ENCODE measurements around the gene SSR1.
"Not testable (repeated sequence)": the region's sequence is repeated elsewhere in the genome, so short reads cannot be mapped to it uniquely, and the experiment has no call there.

SSR1 gene

DNA sequence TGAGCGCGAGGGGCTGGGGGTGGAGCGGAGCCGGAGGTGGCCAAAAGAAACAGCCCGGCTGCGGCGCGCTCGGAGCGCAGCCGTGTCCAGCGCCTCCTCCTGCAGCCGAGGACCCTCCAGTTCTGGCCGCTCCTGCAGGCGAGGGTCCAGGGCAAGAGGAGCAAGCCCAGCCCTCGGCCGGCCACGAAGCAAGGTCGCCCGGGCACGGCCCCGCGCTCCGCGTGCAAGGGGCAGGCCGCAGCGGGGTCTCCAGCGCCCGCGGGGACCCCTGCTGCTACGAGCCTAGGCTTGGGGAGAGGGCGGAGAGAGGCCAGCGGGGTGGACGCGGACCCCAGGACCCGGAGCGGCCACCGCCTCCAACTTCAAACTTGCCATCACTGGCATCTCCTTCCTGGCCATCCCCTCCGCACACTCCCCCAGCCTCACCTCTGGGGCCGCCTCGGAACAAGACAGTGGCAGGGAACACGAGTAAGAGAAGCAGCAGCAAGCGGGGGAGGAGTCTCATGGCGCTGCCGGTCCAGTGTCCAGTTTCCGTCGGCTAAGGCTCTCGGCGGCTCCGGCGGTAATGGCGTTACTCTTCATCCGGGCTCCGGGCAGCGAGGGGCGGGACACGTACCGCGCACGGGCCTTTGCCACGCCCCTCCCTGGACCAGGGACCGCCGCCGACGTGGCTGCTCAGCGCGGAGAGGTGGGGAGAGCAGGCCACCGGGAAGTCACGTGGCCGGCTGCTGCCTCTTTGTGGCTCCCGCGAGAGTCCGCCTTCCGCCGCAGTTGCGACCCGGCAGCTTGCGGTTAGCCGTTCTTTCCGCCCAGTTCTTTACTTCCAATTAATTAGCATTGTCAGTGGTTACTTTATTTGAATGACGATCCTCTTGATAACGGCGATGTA, at the start of gene SSR1:
SSR1 (minus strand) TSS at position 584 of the 889 bp plus-strand sequence; CDS start at position 505, 79 bp downstream.
- DNase-seq (ENCODE audit: extremely low spot score, insufficient read length, low read depth) (peak; percentile 99), FAIRE-seq (peak; percentile 93)

- FAIRE-seq; DNase-seq (ENCODE audit: extremely low spot score, insufficient read length, low read depth): not testable (repeated sequence)
These were observed 38.9 kb upstream of the SSR1 start for GRCh38 chr6:7351916-7352315.

GRCh38 chr6:7350591-7350990, 37.6 kb upstream of the SSR1 start:
- FAIRE-seq; DNase-seq (ENCODE audit: extremely low spot score, insufficient read length, low read depth): not testable (repeated sequence)

DNA sequence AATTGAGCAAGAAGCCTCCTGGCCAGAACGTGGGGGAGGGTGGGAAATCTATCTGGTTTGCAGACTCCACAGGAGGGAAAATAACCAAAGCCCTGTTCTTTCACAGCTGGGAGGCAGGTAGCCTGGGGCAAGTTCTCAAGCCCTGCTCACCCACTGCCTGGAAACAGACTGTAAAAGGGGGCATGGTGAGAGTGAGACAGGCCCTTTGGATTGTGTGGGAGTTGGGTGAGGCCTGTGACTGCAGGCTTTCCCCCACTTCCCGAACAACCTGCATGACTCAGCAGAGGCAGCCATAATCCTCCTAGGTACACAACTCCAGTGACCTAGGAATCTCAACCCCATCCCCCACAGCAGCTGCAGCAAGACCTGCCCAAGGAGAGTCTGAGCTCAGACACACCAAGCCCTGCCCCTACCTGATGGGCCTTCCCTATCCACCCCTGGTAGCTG, 34.6 kb upstream of the SSR1 start:
- not testable (repeated sequence) for FAIRE-seq; DNase-seq (ENCODE audit: extremely low spot score, insufficient read length, low read depth)

- not testable (repeated sequence) for DNase-seq (ENCODE audit: extremely low spot score, insufficient read length, low read depth); FAIRE-seq
These were observed 31.9 kb upstream of the SSR1 start for GRCh38 chr6:7344773-7345450.

DNA sequence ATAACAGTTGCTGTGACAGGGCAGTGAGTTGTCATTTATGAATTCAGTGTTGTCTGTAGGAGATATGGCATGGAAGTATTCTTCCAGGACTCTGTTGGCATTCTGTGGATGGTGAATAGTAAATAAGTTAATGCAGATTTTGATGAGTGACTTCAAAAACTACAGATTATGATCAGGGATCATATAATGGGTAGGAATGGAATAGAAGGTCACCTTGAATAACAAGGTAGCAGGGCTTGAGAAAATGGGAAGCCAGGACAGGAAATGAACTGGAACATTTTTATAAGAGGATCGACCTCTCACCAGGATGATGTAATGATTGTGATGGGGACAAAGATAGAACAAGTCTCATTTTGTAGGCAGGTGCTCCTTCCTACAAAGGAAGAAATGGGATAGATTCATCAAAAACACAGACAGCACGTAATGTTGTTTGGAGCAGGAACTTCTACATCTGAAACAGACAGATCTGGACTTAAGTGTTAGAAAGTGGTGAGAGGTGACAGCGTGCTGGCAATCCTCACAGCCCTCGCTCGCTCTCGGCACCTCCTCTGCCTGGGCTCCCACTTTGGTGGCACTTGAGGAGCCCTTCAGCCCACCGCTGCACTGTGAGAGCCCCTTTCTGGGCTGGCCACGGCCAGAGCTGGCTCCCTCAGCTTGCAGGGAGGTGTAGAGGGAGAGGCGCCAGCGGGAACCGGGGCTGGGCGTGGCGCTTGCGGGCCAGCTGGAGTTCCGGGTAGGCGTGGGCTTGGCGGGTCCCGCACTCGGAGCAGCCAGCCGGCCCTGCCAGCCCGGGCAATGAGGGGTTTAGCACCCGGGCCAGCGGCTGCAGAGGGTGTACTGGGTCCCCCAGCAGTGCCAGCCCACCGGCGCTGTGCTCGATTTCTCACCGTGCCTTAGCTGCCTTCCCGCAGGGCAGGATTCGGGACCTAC, 30.8 kb upstream of the SSR1 start:
- DNase-seq (ENCODE audit: extremely low spot score, insufficient read length, low read depth): no peak
- FAIRE-seq: no peak

GRCh38 chr6:7341989-7342742, 29.2 kb upstream of the SSR1 start:
- DNase-seq (ENCODE audit: extremely low spot score, insufficient read length, low read depth) (peak; percentile 7), FAIRE-seq (no peak)

DNA sequence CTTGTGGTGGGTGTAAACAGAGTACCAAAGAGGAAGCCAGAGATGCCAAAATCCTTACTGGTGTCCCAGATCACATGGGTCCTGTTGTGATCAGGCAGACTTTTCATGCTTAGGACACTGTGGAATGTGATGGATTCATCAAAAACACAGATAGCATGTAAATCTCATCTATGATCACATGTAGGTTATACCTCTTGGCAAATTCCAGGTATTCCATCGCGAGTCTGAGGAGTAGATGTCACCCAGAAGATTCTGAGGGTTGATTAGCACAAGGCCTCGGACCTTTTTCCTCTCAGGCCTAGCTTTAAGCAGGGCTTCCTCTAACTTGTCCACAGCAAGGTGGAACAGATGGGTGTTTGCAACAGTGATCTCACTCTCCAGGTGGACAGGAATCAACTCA, 28.3 kb upstream of the SSR1 start:
- FAIRE-seq (no peak), DNase-seq (ENCODE audit: extremely low spot score, insufficient read length, low read depth) (no peak)

DNA sequence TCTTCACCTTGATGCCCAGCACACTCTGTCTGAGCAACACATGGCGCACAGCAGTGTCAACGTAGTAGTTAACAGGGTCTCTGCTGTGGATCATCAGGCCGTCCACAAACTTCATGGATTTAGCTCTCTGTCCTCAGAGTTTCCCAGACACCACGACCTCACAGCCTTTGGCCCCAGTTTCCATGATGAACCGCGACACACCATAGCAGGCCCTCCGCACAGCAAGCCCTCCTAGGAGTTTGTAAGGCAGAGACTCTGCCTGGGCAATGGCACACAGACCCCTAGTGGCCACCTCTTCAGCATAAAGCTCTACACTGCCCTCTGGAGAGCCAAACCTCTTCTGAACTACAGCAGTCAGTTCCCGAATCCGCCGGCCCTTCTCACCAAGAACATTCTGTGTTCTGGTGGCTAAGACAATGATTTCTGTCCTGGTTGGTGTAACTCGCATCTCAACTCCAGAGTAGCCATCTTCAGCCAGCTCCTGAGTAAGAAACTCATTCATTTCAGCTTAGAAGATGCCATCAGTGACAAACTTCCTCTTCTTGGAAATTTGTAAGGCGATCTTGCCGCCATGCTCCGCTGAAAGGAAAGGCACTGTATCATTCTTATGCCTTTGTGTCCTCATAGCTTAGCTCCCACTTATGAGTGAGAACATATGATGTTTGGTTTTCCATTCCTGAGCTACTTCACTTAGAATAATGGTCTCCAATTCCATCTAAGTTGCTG, 26.2 kb upstream of the SSR1 start:
- DNase-seq (ENCODE audit: extremely low spot score, insufficient read length, low read depth); FAIRE-seq: not testable (repeated sequence)

GRCh38 chr6:7338031-7338430, 25.0 kb upstream of the SSR1 start:
- FAIRE-seq (no peak), DNase-seq (ENCODE audit: extremely low spot score, insufficient read length, low read depth) (no peak)

DNA sequence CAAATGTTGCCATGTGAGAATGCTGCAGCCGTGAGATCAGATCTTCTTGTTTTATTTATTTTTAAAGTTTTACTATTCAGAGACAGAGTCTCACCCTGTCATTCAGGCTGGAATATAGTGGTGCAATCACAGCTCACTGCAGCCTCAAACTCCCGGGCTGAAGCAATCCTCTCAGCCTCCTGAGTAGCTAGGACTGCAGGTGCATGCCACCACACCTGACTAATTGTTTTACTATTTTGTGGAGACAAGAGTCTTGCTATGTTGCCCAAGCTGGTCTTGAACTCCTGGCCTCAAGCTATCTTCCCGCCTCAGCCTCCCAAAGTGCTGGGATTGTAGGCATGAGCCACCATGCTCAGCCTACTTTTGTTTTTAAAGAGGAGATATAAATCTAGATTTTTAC, 22.5 kb upstream of the SSR1 start:
- DNase-seq (ENCODE audit: extremely low spot score, insufficient read length, low read depth): no peak
- FAIRE-seq: no peak

- DNase-seq (ENCODE audit: extremely low spot score, insufficient read length, low read depth) (no peak), FAIRE-seq (no peak)
These were observed 21.7 kb upstream of the SSR1 start for GRCh38 chr6:7334685-7335084.

DNA sequence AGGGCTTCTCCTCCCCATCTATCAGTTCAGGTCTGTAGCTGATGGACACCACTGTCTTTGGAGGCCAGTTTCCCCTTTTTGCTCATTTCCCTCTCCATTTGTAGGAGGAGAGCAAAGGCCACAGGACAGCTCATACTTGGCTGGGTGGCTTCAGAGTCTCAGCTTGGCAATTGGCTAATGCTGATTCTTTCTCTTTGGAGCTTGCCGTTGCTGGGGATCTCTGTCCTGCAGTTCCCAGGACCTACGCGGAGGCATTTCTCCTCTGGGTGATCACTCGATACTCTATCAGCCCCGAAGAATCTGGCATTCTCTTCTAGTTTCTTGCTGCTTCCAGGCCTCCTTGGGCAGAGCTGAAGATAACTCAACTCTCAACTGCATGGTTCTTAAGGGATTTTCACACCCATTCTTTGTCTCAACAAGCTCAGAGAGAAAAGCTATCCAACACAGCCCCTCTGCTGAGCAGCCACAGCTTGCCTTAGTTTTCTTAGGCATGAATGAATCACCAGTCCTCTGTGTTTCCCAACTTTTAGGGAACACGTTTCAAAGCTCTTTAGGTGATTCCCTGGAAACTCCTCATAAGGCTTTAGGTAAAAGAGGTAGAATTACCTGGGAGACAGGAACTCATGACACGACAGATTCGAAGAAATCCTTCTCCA, 19.2 kb upstream of the SSR1 start:
- FAIRE-seq (no peak), DNase-seq (ENCODE audit: extremely low spot score, insufficient read length, low read depth) (no peak)

DNA sequence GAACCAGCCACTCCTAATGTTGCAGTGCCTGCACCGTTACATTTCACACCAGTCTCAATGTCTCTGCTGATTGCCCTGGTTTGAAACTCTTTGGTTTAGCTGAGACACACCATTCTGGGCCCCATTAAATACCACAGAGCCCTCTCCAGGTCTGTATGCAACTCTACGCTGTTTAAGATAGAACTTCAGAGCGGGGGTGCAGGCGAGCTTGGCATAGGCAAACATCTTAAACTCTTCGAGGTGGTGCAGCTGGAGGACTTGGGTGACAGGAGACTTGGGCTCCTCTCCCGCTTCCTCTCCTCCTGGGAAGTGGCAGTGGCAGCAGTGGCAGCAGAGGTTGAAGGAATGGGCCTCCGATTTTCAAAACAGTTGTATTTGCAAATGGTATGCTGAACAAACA, 18.5 kb upstream of the SSR1 start:
- DNase-seq (ENCODE audit: extremely low spot score, insufficient read length, low read depth): no peak
- no peak for FAIRE-seq

GRCh38 chr6:7328243-7328642, 15.2 kb upstream of the SSR1 start:
- no peak for FAIRE-seq
- DNase-seq (ENCODE audit: extremely low spot score, insufficient read length, low read depth): no peak

GRCh38 chr6:7325750-7326149, 12.8 kb upstream of the SSR1 start:
- DNase-seq (ENCODE audit: extremely low spot score, insufficient read length, low read depth) (no peak), FAIRE-seq (no peak)

DNA sequence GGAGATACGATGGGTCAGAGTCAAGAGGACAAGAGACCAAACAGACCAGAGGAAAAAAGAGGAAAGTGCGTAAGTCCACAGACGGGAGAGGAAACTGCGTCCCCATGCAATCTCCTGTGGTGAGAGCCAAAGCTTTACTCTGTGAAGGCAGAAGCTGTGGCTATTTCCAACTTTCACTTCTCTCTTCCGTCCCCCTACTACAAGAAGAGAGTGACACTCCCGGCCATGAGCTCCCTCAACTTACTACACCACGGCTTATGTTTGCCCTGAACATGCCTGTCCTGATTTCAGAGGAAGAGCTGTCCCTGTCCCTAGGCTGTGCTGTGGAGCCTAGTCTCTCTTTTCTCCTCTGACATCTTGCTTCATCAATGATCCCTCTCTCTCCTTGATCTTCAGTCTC, 11.5 kb upstream of the SSR1 start:
- FAIRE-seq: peak; percentile 84
- no peak for DNase-seq (ENCODE audit: extremely low spot score, insufficient read length, low read depth)

DNA sequence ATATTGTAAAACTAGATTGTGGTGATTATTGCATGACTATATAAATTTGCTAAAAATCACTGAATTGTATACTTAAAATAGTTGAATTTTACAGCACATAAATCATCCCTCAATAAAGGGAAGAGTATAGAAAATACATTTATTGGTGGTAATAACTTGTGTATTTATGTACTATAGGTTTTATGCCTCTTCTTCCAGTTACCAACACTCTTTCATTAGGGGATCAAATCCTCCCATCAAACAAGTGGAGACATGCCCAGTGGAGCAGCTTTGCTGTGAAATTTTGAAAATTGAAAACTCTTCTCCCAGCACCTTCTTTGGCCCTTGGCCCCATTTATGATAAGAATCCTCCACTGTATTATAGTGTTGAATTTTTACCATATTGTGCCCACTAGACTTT, 10.1 kb upstream of the SSR1 start:
- no peak for FAIRE-seq
- DNase-seq (ENCODE audit: extremely low spot score, insufficient read length, low read depth): no peak
